Stomach (tissue), 9 donors: ENCODE measurements around the gene STK39. TPM values are rescaled to one million over a fixed set of nuclear protein-coding genes. Genes with fewer than 3 reads are reported as not detected.
"Not testable (repeated sequence)": the region's sequence is repeated elsewhere in the genome, so short reads cannot be mapped to it uniquely, and the experiment has no call there.

Experiments
- DNase-seq, 2 donors: peaks; one replicate each; pipeline versions ENCODE4 v3.0.0 to v3.0.0-alpha.2; 2013 to 2019
- H3K27ac ChIP-seq, 5 donors: fragments of 200-600 bp in 4 of 5; sonication (generic) in 4 of 5; one replicate each; pipeline ENCODE4 v1.5.1; 2013 to 2019; ENCODE audit warnings: mild to moderate bottlenecking in 1 of 5, moderate library complexity in 1 of 5
- H3K27me3 ChIP-seq, 3 donors: fragments of 200-600 bp; sonication (generic); one replicate each; pipeline ENCODE4 v1.5.1; 2017 to 2019; ENCODE audit warnings: mixed run types in 1 of 3
- H3K36me3 ChIP-seq, 4 donors: fragments of 200-600 bp; sonication (generic); 1 replicate in 3 of 4; 2 replicates in 1 of 4; pipeline ENCODE4 v1.5.1; 2016 to 2019
- H3K4me1 ChIP-seq, 4 donors: fragments of 200-600 bp; sonication (generic); one replicate each; pipeline ENCODE4 v1.5.1; 2016 to 2019
- H3K4me3 ChIP-seq, 4 donors: fragments of 200-600 bp; sonication (generic) in 3 of 4; one replicate each; pipeline ENCODE4 v1.5.1; 2016 to 2019; ENCODE audit warnings: mild to moderate bottlenecking in 1 of 4
- H3K9me3 ChIP-seq, 4 donors: fragments of 200-600 bp; sonication (generic); one replicate each; pipeline ENCODE4 v1.5.1; 2016 to 2019
- EP300 ChIP-seq: sonication (generic); formaldehyde crosslinking; IDR thresholded peaks from one replicate; pipeline ENCODE4 v1.6.1; 2017; ENCODE audit warnings: antibody characterized with exemption
- POLR2A ChIP-seq, 4 donors: fragments of 450-650 bp; IDR thresholded peaks; one replicate each; pipeline ENCODE4 v1.6.1; 2016; ENCODE audit warnings: antibody characterized with exemption in 4 of 4, control low read depth in 2 of 4, mild to moderate bottlenecking in 1 of 4, moderate library complexity in 1 of 4
- POLR2AphosphoS5 ChIP-seq, 3 donors: sonication (generic); formaldehyde crosslinking; IDR thresholded peaks; one replicate each; pipeline ENCODE4 v1.6.1; 2016; ENCODE audit warnings: antibody characterized with exemption in 3 of 3
- WGBS, 5 donors: extraction: QIAGEN DNeasy Blood & Tissue Kit in 3 of 5; methylation state at CpG; one replicate each; pipeline versions ENCODE4 v1.1.5 to v1.1.7; 2013 to 2018; 5-methylcytosine and 5-hydroxymethylcytosine counted together
- intact Hi-C: fragments of 100-400 bp; cut with DNase I; formaldehyde crosslinking; loops from one replicate; pipeline ENCODE4 v1.15.1; 2023; ENCODE audit warnings: low total_unique reads
- polyA plus RNA-seq, 3 donors: library from polyadenylated mRNA; stranded (reverse); fragments of 200-250 nt; gene quantifications; one replicate each; pipeline ENCODE4 v1.2.3, GENCODE V29; 2013
- total RNA-seq, 5 donors: library from RNA; depleted of rRNA; stranded (reverse); fragments of >200 nt; gene quantifications; one replicate each; pipeline versions ENCODE4 v1.1.0 to v1.2.3, GENCODE V29; 2014 to 2016
- TF ChIP-seq, protein P1 (sequence below), 7 experiments: fragments of 450-650 bp in 4 of 7; fragments of 200-600 bp in 3 of 7; sonication (generic) in 3 of 7; IDR thresholded peaks; one replicate each; pipeline ENCODE4 v1.5.1; 2016 to 2019; ENCODE audit warnings: antibody characterized with exemption in 7 of 7, control low read depth in 2 of 7, mild to moderate bottlenecking in 1 of 7
- donor health status: healthy with polysubstance abuse.
- donor health status: Bipolar disorder and iron deficiency.
- donor health status: healthy.

The STK39 gene
- total and polyA plus RNA-seq, 8 donors, result 18.3 to 60.7 (median 33.3) TPM

DNA sequence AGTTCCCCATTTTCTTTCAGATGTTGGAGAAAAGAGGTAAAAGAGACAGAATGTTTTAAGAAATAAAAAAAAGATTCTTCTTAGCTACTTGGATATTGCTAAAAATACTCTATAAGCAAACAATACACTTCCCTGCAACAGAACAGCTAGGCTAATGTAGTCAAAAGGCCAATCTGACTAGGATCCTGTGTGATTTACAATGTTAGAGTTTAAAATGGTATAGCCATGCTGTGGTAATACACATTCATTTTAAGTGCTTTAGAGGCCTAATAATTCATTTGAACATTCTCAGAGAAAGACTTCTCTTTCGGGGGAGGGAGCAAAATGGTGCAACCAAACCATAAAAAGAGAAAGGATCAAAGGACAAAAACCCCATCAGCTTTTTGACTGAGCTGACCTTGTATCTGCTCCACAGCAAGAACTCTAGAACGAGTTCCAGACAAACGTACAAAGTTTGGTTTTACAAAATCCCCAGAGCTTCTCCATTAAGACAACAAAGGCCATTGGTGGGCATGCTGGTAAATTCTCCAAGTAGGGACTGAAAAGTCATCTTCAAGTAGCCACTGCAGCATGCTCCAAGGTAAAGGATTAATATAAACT is 200.2 kb downstream of the STK39 start:
- Histone ChIP-seq H3K27me3 (no peaks in the 10 kb centered on the region), H3K4me1 (no peaks in the 10 kb centered on the region), H3K9me3 (no peaks in the 10 kb centered on the region), H3K27ac (no peak overlapping the region), H3K4me3 (no peak overlapping the region), H3K36me3 (peaks cover 0 to 18% (median 9%) of the 10 kb centered on the region in 4 donors)
- no peak for TF ChIP-seq POLR2AphosphoS5 (IDR thresholded peaks at IDR 0.05)
- no peak for TF ChIP-seq POLR2A (IDR thresholded peaks at IDR 0.05)
- TF ChIP-seq, protein P1, sequence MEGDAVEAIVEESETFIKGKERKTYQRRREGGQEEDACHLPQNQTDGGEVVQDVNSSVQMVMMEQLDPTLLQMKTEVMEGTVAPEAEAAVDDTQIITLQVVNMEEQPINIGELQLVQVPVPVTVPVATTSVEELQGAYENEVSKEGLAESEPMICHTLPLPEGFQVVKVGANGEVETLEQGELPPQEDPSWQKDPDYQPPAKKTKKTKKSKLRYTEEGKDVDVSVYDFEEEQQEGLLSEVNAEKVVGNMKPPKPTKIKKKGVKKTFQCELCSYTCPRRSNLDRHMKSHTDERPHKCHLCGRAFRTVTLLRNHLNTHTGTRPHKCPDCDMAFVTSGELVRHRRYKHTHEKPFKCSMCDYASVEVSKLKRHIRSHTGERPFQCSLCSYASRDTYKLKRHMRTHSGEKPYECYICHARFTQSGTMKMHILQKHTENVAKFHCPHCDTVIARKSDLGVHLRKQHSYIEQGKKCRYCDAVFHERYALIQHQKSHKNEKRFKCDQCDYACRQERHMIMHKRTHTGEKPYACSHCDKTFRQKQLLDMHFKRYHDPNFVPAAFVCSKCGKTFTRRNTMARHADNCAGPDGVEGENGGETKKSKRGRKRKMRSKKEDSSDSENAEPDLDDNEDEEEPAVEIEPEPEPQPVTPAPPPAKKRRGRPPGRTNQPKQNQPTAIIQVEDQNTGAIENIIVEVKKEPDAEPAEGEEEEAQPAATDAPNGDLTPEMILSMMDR (IDR thresholded peaks at IDR 0.05), result no peak
- no peak for TF ChIP-seq EP300
- WGBS, 5 donors, result 74 to 90% (median 89%) methylated on average over 3 of the region's 3 CpGs
- intact Hi-C loops, result no loop called here
- no peak for DNase-seq

DNA sequence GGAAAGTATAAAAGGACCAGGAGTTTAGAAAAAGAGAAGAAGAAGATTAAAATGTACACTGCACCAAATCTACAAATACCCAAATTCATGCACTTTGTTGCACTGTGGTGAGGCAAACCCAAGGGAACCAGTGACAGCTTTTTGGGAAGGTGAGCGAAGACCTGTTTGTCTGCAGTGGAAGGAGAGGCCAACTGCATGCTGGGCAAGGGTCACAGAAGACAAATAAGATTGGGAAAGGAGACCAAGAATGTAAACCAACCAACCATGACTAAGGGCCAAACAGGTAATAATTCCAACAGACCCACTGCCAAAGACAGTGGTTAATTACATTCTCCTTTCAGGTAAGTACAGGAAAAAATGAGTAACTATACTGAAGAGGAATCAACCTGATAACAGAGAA is 202.8 kb downstream of the STK39 start:
- 87 to 96% (median 89%) methylated on average over 1 of the region's 1 CpG for WGBS, 5 donors
- DNase-seq, result no peak
- TF ChIP-seq POLR2A (IDR thresholded peaks at IDR 0.05) (no peak), POLR2AphosphoS5 (IDR thresholded peaks at IDR 0.05) (no peak), EP300 (no peak)
- TF ChIP-seq, protein P1 (IDR thresholded peaks at IDR 0.05), result no peak
- H3K4me3 ChIP-seq, result no peak overlapping the region
- no peaks in the 10 kb centered on the region for H3K9me3 ChIP-seq
- H3K36me3 ChIP-seq, result peaks cover 0 to 6% (median under 1%) of the 10 kb centered on the region in 4 donors
- no peak overlapping the region for H3K27ac ChIP-seq
- no peaks in the 10 kb centered on the region for H3K27me3 ChIP-seq
- intact Hi-C loops, result no loop called here
- no peaks in the 10 kb centered on the region for H3K4me1 ChIP-seq

GRCh38 chr2:168044176-168044575 is 203.2 kb downstream of the STK39 start:
- no peaks in the 10 kb centered on the region for H3K27me3 ChIP-seq
- TF ChIP-seq POLR2AphosphoS5 (IDR thresholded peaks at IDR 0.05) (no peak), POLR2A (IDR thresholded peaks at IDR 0.05) (no peak), EP300 (no peak)
- TF ChIP-seq, protein P1 (IDR thresholded peaks at IDR 0.05), result no peak
- H3K4me3 ChIP-seq, result no peak overlapping the region
- H3K36me3 ChIP-seq, result peaks cover 0 to 5% (median 0%) of the 10 kb centered on the region in 4 donors
- no peak overlapping the region for H3K27ac ChIP-seq
- intact Hi-C loops, result no loop called here
- 66 to 78% (median 74%) methylated on average over 2 of the region's 2 CpGs for WGBS, 5 donors
- no peaks in the 10 kb centered on the region for H3K4me1 ChIP-seq
- H3K9me3 ChIP-seq, result no peaks in the 10 kb centered on the region
- no peak for DNase-seq

GRCh38 chr2:168042127-168042824 is 205.1 kb downstream of the STK39 start:
- H3K9me3 ChIP-seq, H3K4me3 ChIP-seq, H3K4me1 ChIP-seq, H3K27ac ChIP-seq, H3K27me3 ChIP-seq, DNase-seq, intact Hi-C loops, H3K36me3 ChIP-seq: not testable (repeated sequence)
- WGBS, 5 donors, result 87 to 92% (median 90%) methylated on average over 5 of the region's 5 CpGs

- TF ChIP-seq POLR2A (IDR thresholded peaks at IDR 0.05), result no peak
- TF ChIP-seq, protein P1 (IDR thresholded peaks at IDR 0.05), result no peak
- TF ChIP-seq EP300, result no peak
- TF ChIP-seq POLR2AphosphoS5 (IDR thresholded peaks at IDR 0.05), result no peak
- Histone ChIP-seq H3K9me3 (no peaks in the 10 kb centered on the region), H3K36me3 (no peaks in the 10 kb centered on the region), H3K4me3 (no peak overlapping the region), H3K27me3 (no peaks in the 10 kb centered on the region), H3K27ac (no peak overlapping the region), H3K4me1 (no peaks in the 10 kb centered on the region)
- intact Hi-C loops, result no loop called here
- 63 to 91% (median 75%) methylated on average over 3 of the region's 3 CpGs for WGBS, 5 donors
- DNase-seq, result no peak
These were observed 207.5 kb downstream of the STK39 start for GRCh38 chr2:168039881-168040280.
